LNCAP (cell line): ENCODE data around the gene MAG.

ENCODE experiments used
- CTCF ChIP-seq: fragments of 450-650 bp; IDR thresholded peaks from 2 replicates; pipeline ENCODE4 v1.5.1; 2017; ENCODE audit warnings: mild to moderate bottlenecking

The MAG gene

GRCh38 chr19:35349614-35350521, 57.9 kb downstream of the MAG start:
- no peak for TF ChIP-seq CTCF

- no peak for TF ChIP-seq CTCF
Measured at GRCh38 chr19:35350591-35350990, 58.6 kb downstream of the MAG start.

GRCh38 chr19:35351411-35352176, 59.6 kb downstream of the MAG start:
- no peak for TF ChIP-seq CTCF

- no peak for TF ChIP-seq CTCF
Measured at GRCh38 chr19:35352177-35352447, 60.2 kb downstream of the MAG start.

- peak; percentile 76 for TF ChIP-seq CTCF
Measured at GRCh38 chr19:35352448-35353304, 60.7 kb downstream of the MAG start.

GRCh38 chr19:35353635-35354034, 61.7 kb downstream of the MAG start:
- TF ChIP-seq CTCF: no peak

GRCh38 chr19:35354898-35355297, 62.9 kb downstream of the MAG start:
- TF ChIP-seq CTCF: no peak
